DMS53 treated with DMSO at 0.1 percent for 48 hours (cell line): ENCODE results near the gene STX18.

Source experiments
- DNase-seq: peaks from one replicate; lab custom pipeline; 2025; ENCODE audit not compliant: unreplicated experiment; lab: John Stamatoyannopoulos, UW

Gene STX18

GRCh38 chr4:4386296-4386735 lies 155.5 kb downstream of the STX18 start:
- DNase-seq, result no peak

GRCh38 chr4:4385729-4386295 lies 156.0 kb downstream of the STX18 start:
- DNase-seq, result no peak

- DNase-seq, result peak; percentile 29
Measured at GRCh38 chr4:4384837-4385236, 157.0 kb downstream of the STX18 start.

GRCh38 chr4:4383085-4383484 lies 158.8 kb downstream of the STX18 start:
- no peak for DNase-seq

GRCh38 chr4:4379540-4380087 lies 162.2 kb downstream of the STX18 start:
- DNase-seq, result no peak

- no peak for DNase-seq
Measured at GRCh38 chr4:4377732-4378460, 164.0 kb downstream of the STX18 start.

GRCh38 chr4:4377191-4377590 lies 164.7 kb downstream of the STX18 start:
- DNase-seq, result no peak

- DNase-seq, result no peak
Measured at GRCh38 chr4:4376074-4376473, 165.8 kb downstream of the STX18 start.

- DNase-seq, result no peak
Measured at GRCh38 chr4:4374388-4375098, 167.3 kb downstream of the STX18 start.
